CD4-positive, alpha-beta T cell treated with Interleukin-12 subunit alpha and Interleukin-12 subunit beta, for 1 hour (primary cell): ENCODE measurements around the gene ALDH4A1.
A peak's percentile ranks its signal among the peaks of the same experiment; 100 is the strongest.
"Not testable (repeated sequence)": the region's sequence is repeated elsewhere in the genome, so short reads cannot be mapped to it uniquely, and the experiment has no call there.

Experiments
- DNase-seq: peaks from one replicate; pipeline ENCODE4 v3.0.0-alpha.2; 2020

ALDH4A1 gene

GRCh38 chr1:18849261-18849711, 53.1 kb downstream of the ALDH4A1 start:
- DNase-seq = no peak

GRCh38 chr1:18847723-18848122, 54.6 kb downstream of the ALDH4A1 start:
- not testable (repeated sequence) for DNase-seq

- no peak for DNase-seq
These were observed 62.2 kb downstream of the ALDH4A1 start for GRCh38 chr1:18840145-18840544.

GRCh38 chr1:18836654-18837053, 65.7 kb downstream of the ALDH4A1 start:
- no peak for DNase-seq

- not testable (repeated sequence) for DNase-seq
These were observed 70.0 kb downstream of the ALDH4A1 start for GRCh38 chr1:18832319-18832718.

- no peak for DNase-seq
These were observed 70.7 kb downstream of the ALDH4A1 start for GRCh38 chr1:18831656-18832055.

GRCh38 chr1:18830596-18830995, 71.8 kb downstream of the ALDH4A1 start:
- DNase-seq = no peak

- no peak for DNase-seq
These were observed 72.7 kb downstream of the ALDH4A1 start for GRCh38 chr1:18829671-18830070.

GRCh38 chr1:18828224-18828623, 74.1 kb downstream of the ALDH4A1 start:
- peak; percentile 1 for DNase-seq

- DNase-seq = no peak
These were observed 78.9 kb downstream of the ALDH4A1 start for GRCh38 chr1:18823438-18823837.
